Peyer's patch (tissue), 4 donors: ENCODE results near the gene JUN.

Experiments
- CTCF ChIP-seq, 6 experiments: fragments of 450-650 bp in 4 of 6; fragments of 200-600 bp in 2 of 6; sonication (generic) in 1 of 6; IDR thresholded peaks; one replicate each; pipeline ENCODE4 v1.5.1; 2017 to 2019; ENCODE audit warnings: antibody characterized with exemption in 6 of 6, mild to moderate bottlenecking in 3 of 6, moderate library complexity in 1 of 6
- POLR2A ChIP-seq, 2 donors: fragments of 450-650 bp; IDR thresholded peaks; one replicate each; pipeline ENCODE4 v1.5.1; 2017; ENCODE audit warnings: antibody characterized with exemption in 2 of 2, mild to moderate bottlenecking in 2 of 2, moderate library complexity in 2 of 2

- TF ChIP-seq CTCF (IDR thresholded peaks at IDR 0.05) (no peak), POLR2A (IDR thresholded peaks at IDR 0.05) (no peak)
Measured at GRCh38 chr1:58732087-58732775, 51.6 kb downstream of the JUN start.
